ENCODE results near the gene TEKTIP1. TPM values are rescaled to one million over a fixed set of nuclear protein-coding genes. Genes with fewer than 3 reads are reported as not detected.

TEKTIP1 gene
- total RNA-seq, 6 experiments from 2014 or later: 1.1 to 1.6 (median 1.3) TPM; not detected in 3

GRCh38 chr19:3570606-3571011 is 31.6 kb downstream of the TEKTIP1 start:
- Histone ChIP-seq H3K27ac (no peak overlapping the region), H3K4me3 (no peak overlapping the region), H3K4me1 (peaks cover 0 to 6% (median 0%) of the 10 kb centered on the region in 4 donors), H3K27me3 (no peaks in the 10 kb centered on the region), H3K36me3 (no peaks in the 10 kb centered on the region), H3K9me3 (no peaks in the 10 kb centered on the region)
- DNase-seq (no peak), ATAC-seq (no peak)
- intact Hi-C loops (cut with DNase I): no loop called here
- whole genome bisulfite sequencing (ENCODE audit: insufficient coverage, low coverage, low lambda C conversion rate, missing lambda C conversion rate): 60% methylated on average over 3 of the region's 7 CpGs
- TF ChIP-seq CTCF (IDR thresholded peaks at IDR 0.05) (no peak), POLR2A (IDR thresholded peaks at IDR 0.05) (no peak)

- intact Hi-C loops (cut with DNase I): no loop called here
- peak; percentile 94 to 97 (median 96) for ATAC-seq
- no peaks in the 10 kb centered on the region for H3K27me3 ChIP-seq
- peaks cover 0 to 6% (median 0%) of the 10 kb centered on the region in 4 donors for H3K4me1 ChIP-seq
- TF ChIP-seq POLR2A (IDR thresholded peaks at IDR 0.05): no peak
- no peak for TF ChIP-seq CTCF (IDR thresholded peaks at IDR 0.05)
- 2% methylated on average over 30 of the region's 48 CpGs for WGBS (ENCODE audit: insufficient coverage, low coverage, low lambda C conversion rate, missing lambda C conversion rate)
- peak; percentile 100 for DNase-seq
- no peak overlapping the region for H3K27ac ChIP-seq
- peak overlapping the region; percentile 26 to 96 (median 79) for H3K4me3 ChIP-seq
- H3K9me3 ChIP-seq: no peaks in the 10 kb centered on the region
- H3K36me3 ChIP-seq: no peaks in the 10 kb centered on the region
Observed at GRCh38 chr19:3572132-3572854, 33.3 kb downstream of the TEKTIP1 start.

GRCh38 chr19:3572855-3573161 is 33.8 kb downstream of the TEKTIP1 start, which contains the start of gene HMG20B:
TSS of gene HMG20B (plus strand) at chr19:3572944. CDS start at chr19:3573310, 366 bp downstream.
- 0% methylated on average over 4 of the region's 30 CpGs for WGBS (ENCODE audit: insufficient coverage, low coverage, low lambda C conversion rate, missing lambda C conversion rate)
- H3K9me3 ChIP-seq: no peaks in the 10 kb centered on the region
- no peak for DNase-seq
- intact Hi-C loops (cut with DNase I): no loop called here
- no peak for ATAC-seq
- no peaks in the 10 kb centered on the region for H3K36me3 ChIP-seq
- H3K4me3 ChIP-seq: peak within 1 kb of the TSS; percentile 79 to 96 (median 83)
- H3K27ac ChIP-seq: peak within 1 kb of the TSS in 2 of 3 donors; percentile 60 to 69
- peaks cover 0 to 6% (median 0%) of the 10 kb centered on the region in 4 donors for H3K4me1 ChIP-seq
- TF ChIP-seq POLR2A (IDR thresholded peaks at IDR 0.05): peak; percentile 20
- TF ChIP-seq CTCF (IDR thresholded peaks at IDR 0.05): no peak
- no peaks in the 10 kb centered on the region for H3K27me3 ChIP-seq

GRCh38 chr19:3573162-3573857 is 34.3 kb downstream of the TEKTIP1 start:
- Histone ChIP-seq H3K27ac (peak overlapping the region in 2 of 3 donors; percentile 60 to 69), H3K4me1 (peaks cover 0 to 6% (median 0%) of the 10 kb centered on the region in 4 donors), H3K36me3 (no peaks in the 10 kb centered on the region), H3K9me3 (no peaks in the 10 kb centered on the region), H3K4me3 (peak overlapping the region; percentile 79 to 96 (median 83)), H3K27me3 (no peaks in the 10 kb centered on the region)
- WGBS (ENCODE audit: insufficient coverage, low coverage, low lambda C conversion rate, missing lambda C conversion rate): 0% methylated on average over 2 of the region's 60 CpGs
- intact Hi-C loops (cut with DNase I): no loop called here
- DNase-seq (peak; percentile 50 to 66 (median 57)), ATAC-seq (peak in 3 of 4 donors; percentile 1 to 4 (median 1))
- TF ChIP-seq POLR2A (IDR thresholded peaks at IDR 0.05) (no peak), CTCF (IDR thresholded peaks at IDR 0.05) (no peak)
